ENCODE measurements around the gene LDLRAD3.

LDLRAD3 gene

DNA sequence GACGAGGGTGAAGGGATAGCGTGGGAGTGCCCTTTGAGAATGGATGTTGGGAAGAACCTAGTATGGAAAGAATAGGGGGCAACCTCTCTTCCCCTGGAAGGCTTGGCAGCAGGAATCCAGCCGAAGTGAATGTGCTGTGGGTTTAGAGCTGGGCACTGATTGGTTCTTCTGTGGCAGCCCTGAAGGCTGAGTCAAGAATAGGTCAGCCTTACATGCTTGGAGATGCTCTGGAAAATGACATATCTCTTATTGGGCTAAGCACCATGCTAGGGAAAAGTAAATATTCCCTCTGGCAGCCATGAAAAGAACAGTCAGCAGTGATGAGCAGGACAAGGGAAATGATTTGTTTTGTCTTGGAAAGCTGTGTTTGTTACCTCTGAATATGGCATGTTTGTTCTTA is 195.9 kb downstream of the LDLRAD3 start:
- DNase-seq (ENCODE audit: low read depth): no peak

DNA sequence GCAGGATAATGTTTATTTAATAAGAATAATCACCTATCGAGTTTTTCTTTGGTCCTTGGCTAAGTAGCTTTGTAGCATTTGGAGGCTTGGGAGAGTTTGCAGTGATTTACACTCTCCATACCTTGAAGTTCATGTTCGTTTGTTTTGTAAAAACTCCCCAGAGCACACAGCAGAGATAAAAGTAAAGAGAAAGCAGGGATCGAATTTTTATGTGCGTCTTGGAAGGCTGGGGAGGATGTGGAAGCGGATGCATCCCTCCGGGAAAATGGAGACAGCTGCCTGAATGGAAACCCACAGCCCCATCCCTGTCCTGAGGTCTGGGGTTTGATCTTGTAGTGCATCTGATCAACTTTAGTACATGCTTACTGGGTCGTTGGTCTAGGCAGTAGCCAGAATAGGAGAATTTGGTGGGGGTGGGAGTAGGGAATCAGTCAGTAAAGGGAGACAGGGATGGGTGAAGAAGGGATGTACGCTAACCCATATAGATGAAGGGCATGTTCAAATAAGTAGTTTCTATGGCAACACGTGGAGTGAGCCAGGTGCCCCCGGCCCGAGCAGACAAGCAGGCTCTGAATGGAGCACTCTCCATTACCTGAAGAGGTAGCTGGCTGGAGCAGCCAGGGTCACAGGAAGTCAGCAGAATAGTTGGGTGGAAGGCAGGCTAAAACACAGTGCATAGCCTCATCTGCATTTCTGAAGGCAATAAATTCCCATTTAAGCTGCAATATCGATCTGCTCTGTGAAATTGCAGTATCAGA is 197.5 kb downstream of the LDLRAD3 start:
- DNase-seq (ENCODE audit: low read depth): no peak

DNA sequence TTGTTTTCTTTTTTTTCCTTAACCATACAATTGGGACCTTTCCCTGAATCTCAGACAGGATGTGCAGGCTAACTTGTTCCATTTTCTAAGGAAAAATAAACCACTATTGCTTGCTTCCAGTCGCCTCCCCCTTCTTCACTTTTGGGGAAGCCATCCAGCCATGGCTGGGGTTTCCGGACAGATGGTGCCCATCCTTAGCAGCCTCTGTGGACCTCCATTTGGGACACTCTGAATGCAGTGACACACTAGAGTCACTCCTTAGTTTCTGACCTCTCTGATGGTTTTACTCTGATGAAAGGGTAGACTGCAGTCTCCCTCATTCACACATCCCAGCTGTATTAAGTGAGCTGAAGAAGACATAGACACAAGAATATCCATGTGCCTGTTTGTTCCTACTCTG is 198.1 kb downstream of the LDLRAD3 start:
- DNase-seq (ENCODE audit: low read depth): no peak

DNA sequence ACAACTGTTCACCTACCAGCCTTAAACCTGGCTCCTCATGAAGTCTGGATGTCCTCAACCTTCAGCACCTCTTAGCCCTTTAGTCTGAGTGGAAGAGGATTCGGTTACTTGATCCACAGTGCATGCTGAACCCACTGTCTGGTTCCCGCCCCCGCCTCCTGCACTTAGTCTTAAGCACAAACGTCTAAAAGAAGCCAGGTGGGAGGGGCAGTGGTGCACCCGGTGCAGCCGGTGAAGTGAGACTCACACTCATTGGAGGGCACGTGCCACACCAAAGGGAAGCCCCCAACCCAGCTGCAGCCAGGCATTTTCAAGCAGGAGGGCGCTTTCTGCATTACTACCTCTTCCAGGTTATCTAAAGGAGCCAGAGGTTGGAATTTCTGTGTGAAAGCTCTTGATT is 198.6 kb downstream of the LDLRAD3 start:
- DNase-seq (ENCODE audit: low read depth): no peak

DNA sequence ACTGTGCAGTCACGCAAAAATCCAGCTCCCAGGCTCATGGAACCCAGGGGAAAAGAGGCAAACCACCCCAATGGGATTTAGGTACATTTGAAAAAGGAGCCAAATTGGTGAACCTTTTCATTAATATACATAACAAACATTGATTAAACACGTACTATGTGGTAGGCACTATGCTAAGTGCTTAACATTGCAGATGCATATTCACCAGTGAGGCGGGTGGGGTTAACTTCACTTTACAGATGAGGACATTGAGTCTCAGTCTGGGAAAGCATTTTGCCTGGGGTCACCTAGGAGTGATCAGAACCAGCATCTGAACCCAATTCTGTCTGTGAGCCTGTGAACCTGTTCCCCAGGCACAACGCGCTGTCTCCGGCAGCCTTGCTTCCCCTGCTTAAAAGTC is 199.0 kb downstream of the LDLRAD3 start:
- no peak for DNase-seq (ENCODE audit: low read depth)

DNA sequence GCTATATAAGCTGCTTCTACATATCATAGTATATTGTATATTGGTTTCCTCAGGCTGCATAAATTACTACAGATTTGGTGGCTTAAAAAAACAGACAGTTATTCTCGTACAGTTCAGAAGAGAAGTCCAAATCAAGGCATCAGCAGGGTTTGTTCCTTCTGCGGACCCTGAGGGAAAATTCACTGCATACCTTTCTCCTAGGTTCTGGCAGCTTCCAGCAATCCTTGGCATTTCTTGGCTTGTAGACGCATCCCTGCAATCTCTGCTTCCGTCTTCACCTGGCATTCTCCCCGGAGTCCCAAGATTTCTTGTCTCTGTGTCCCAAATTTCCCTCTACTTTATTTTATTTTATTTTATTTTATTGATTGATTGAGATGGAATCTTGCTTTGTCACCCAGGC is 202.6 kb downstream of the LDLRAD3 start:
- DNase-seq (ENCODE audit: low read depth): no peak

DNA sequence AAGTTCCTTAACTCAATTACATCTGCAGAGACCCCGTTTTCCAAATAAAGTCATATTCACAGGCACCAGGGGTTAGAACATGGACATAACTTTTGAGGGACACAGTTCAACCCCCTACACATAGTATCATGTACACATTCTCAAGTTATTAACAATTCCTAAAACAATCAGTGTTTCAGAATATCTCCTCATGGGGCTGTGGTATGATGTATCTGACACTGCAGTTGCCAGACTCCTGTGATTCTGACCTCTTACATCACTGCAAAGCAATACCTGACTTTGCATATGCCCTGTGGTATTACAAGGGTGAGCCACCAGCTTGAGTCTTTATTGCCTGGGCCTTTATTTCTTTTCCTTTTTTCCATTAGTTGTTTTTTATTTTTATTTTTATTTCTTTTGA is 203.6 kb downstream of the LDLRAD3 start:
- no peak for DNase-seq (ENCODE audit: low read depth)

DNA sequence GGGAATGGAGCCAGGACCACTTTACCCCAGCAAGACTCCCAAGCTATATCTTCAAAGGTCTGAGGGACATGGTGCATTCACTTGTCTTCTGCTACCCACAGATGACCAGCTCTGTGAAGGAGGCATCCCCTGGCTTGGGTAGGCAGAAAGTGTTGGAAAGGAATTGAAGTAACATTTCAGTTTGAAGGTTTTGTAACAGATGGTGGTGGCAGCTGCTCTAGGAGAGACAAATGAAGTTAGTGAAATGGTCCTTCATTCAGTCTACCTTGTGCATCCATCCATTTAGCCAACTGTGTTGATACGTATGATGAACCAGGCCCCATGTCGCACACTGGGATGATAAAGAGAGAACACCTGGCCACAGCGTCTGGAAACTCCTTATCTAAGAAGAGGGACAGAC is 204.8 kb downstream of the LDLRAD3 start:
- no peak for DNase-seq (ENCODE audit: low read depth)

DNA sequence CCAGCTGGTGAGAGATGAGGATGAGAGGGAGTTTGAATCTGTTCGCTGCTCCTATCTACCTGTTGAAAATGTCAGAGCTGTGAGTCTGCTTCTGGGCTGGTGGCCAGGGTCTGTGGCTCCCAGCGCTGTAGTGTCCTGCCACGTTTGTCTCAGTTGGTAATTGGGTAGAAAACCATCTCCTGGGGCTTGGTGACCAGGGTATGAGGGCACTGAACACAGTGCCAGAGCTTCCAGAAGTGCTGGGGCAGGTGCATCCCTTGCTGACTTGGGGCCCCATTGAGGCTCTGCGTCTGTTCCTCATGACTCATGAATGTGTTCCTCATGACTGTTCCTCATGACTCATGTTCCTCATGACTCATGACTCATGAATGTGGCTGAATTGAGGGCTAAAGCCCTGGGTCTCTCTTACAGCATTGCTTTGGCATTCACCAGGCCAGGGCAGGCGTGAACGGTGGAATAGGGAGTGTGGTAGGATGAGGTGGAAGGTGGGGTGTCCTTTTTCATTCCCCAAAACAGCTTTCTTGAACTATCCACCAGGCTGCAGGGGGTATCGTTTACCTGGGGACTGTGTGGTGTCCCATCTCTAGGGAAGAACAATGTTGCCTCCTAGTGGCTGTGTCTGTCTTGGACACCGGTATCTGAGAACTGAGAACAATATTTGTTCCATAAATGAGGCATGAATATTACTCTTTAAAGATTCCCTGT is 205.8 kb downstream of the LDLRAD3 start:
- peak; percentile 26 for DNase-seq (ENCODE audit: low read depth)

DNA sequence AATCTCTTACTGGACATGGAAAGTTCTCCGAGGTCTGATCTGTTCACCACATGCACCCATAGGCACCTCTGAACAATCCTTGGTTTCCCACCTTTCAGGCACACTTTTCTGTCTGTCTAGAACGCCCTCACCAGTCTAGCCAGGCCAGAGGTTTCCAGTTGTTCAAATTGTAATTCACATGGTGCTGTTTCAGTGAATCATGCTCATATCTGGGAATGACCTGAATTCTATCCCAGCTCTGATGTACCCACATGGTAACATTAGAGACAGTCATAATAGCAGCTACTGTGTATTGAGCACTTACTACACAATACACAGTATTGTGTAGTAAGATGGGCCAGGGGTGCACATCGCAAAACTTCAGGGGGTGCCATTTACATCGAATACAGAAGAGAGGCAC is 207.1 kb downstream of the LDLRAD3 start:
- no peak for DNase-seq (ENCODE audit: low read depth)

DNA sequence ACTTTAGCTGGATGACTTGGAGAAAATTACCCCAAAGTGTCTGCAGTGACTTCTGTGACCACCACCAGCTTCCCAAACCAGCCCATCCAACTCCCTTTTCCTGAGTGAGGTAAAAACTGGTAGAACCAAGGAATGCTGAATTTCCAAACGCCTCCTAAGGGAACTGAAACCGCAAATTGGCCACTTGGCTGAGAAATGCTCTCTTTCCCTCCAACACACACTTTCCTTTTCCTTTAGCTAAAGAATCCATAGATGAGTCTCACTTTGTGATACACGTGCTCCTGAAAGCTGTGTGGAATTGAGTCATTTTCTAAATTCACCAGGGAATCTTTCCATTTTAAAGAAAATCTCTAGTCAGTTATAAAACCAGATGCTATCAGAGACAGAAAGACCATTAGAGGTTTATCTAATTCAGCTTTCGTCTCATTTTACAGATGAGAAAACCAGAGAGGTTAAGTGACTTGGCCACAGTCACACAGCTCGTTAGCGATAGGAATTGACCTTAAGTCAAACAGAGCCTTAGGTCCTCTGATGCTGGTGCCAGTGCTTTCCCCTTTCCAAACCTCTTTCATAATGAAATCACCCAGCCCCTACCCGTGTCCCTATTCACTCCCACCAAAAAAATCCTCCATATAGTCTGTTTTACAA is 208.2 kb downstream of the LDLRAD3 start:
- DNase-seq (ENCODE audit: low read depth): no peak

DNA sequence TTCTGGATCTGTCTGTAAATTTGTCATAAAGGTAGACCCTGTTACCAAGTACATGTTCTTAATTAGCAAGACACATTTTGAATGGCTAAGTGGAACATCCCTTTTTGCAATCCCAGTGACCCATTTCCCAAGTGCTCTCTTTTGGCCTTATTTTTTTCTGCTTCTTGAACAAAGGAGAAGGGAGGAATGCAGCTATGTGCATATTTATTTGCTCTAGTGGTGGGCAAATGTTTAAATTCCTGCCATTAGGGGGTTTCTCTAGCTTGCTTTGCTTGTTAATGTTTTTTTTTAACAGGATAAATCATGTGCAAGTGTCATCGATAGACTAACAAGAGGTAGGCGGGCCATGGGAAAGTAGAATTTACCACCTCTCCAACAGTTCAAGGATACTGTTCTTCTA is 209.7 kb downstream of the LDLRAD3 start:
- no peak for DNase-seq (ENCODE audit: low read depth)

DNA sequence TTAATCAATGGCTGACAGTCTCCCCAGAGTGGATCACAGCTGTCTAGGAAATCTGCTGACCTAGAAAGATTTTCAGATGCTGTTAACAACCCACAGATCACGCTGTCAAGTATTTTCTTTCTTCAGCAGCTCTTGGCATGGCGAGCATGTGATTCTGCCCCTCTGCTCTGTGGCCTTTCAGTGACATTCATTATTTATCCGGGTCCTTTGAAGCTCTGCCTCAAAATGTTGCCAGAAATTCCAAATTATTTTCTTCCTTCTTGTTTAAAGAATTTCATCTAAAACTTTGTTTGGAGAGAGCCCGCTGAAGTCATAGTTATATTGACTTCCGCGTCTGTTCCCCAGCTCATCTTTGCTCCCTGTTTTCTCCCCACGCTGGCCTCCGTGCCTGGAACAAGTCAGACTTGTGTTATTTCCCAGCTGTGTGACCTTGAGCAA is 211.3 kb downstream of the LDLRAD3 start:
- no peak for DNase-seq (ENCODE audit: low read depth)

DNA sequence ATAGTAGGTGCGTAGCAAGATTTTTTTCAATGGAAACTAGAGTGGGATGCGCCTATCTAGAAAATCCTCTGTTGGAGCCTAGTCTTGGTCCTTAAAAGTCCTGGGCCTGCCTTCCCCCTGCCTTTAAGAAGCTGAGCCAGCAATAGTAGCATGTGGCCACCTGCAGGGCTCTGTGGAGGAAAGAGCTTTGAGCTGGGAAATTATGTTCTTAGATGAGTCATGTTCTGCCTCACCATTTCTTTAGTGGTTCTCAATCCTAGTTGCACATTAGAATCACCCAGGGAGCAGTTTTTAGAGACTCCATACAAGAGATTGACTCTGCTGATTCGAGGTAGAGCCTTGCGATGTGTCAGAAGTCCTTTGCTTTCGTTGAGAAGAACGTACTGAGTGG is 211.9 kb downstream of the LDLRAD3 start:
- no peak for DNase-seq (ENCODE audit: low read depth)

DNA sequence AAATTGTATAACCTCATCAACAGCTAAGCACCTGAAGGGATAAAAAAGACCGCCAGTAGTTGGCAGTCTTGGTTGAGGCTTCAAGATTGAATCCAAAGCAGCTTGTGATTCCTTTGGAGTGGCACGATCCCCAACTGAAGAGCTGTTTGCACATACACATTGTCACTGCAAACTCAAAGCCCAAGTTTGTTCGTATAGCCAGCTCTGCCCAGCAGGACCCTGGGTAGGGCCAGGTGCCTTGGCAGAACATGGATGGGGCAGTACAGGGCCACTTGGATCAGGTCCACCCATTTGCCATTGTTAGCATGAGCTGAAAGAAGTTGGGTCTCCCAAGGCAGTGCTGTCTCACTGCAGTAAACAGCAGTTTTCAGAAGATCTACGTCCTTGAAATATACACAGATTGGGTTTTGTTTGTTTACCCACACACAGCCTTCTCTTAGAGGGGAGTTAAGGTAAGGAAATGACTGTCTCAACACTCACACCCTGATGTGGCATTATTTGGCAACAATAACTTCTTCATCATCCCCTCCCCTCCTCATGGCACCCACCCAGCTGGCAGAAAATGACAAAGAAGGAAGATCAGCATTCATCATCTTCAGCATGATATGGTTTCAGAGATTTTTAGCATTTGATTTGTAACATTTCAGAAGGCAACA is 212.4 kb downstream of the LDLRAD3 start:
- DNase-seq (ENCODE audit: low read depth): no peak

DNA sequence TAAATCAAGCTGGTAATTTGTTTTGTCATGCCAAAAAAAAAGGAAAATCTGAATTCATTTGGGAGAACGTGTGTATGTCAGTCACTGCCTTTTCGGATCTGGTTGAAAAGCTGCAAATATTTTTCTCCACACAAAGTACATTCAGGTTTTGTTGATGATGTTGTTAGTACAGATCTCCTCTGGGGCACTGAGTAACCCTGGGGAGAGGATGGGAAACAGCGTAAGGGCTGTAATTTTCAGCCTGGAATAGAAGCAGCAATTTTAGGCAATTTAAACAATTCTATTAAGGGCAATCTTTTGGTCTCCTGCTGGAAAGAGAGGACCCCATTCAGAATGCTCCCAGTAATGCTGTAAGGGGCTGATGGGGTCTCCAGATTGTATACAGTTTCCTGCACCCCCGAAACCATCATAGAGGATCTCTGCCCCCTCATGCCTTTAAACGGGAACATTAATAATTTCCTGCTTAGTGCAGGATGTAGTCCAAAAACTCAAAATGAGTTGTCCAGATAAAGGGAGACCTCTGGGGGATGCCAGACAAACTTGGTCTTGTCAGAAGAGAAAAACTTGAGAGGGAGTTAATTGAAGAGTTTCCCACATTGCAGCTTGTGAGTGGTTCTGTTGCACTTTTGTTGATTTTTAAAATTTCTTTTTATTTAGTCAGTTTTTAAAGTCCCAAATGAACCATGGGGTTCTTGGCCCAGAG is 213.1 kb downstream of the LDLRAD3 start:
- DNase-seq (ENCODE audit: low read depth): no peak

DNA sequence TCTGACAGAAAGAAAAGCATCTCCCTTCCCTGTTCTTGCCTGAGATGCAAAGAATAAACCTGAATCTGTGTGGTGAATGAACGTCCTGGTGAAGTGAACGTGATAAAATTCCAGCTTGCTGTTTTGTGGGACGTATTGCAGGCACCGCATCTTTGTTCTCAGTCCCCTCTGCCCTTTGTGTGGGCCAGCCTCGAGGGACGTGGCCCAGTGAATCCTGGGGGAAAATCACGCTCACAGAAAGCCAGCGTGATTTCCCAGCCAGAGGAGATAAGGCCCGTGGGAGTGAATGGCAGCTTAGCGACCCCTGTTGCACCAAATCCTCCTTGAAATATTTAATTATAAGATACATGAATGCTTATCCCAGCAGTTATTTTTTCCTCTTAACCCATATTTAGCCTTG is 216.2 kb downstream of the LDLRAD3 start:
- no peak for DNase-seq (ENCODE audit: low read depth)

DNA sequence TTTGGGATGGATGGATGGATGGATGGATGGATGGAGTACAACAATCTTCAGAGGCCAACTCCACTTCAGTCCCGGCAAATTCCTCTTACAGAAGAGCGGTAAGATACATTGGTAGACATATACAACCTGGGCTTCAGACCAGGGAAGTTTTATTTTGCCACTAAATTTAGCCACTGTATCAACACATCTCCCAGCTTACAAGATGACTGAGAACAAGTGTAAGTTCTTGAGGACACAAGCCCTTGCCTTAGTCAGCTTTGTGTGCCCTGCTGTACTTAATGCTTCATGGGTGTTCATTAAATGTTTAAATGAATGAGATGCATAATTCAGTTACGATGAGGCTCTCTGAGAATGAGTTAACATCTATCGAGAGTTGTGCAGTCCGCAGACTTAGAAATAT is 217.7 kb downstream of the LDLRAD3 start:
- DNase-seq (ENCODE audit: low read depth): no peak

DNA sequence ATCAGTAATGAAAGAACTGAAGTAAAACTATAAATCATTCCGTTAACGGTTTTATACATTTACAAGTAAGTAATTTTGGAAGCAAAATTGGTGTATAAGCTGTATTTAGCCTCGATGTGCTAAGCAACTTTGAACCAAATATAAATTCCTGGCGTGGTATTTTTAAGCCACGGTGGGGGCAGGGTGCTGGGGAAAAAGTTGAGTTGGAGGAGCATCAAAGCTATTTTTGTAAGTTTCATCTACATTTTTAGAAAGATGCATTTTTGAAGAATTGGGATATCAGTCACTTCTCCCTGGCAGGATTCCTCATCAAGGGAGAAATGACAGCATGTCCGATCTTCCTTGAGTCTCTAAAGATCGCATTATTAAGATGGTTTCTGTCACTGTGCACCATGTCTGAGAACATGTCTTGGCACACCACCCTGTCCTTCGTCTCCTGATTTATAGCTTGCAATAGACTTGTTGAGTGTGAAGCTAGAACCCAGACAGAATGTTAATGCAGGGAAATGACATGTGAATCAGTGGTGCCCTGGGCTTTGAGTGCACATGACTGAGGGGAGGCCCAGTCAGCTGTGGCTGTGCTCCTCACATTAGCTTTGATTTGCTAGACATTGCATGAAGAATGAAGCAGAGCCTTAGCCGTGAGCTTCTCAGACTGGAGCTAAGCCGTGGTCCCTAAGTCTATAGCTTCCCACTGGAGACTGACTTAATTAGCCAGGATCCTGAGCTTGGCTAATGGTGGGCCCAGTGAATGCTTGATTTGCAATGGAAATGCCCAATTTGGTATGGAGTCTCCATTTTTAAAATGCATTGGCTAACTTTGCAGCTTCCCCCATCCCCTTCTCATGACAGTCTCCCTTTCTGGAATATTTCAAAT is 218.4 kb downstream of the LDLRAD3 start:
- DNase-seq (ENCODE audit: low read depth): no peak

DNA sequence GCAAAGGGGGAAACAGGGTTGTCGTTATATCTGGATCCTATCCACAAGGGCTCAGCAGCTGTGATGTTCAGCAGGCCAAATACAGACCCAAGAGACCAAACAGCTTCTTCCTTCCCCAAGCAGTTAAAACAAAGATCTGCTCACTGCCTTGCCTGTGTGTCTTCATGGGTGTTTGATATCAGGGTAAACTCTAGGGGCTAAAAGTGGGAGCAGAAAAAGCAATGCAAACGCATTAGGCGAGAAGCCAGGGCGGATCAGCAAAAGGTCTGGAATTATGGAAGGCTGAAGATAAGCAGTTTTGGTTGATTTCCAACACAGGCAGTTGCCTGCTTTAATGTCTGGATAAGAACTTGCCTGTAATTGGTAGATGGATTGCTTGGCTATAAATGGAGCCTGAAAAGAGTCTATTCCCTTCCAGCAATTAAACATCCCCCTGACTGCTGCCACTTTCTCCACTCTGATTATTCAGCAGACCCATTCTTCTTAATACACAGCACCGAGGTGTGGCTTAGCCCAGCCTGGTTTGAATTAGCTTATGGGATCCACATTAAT is 219.1 kb downstream of the LDLRAD3 start:
- DNase-seq (ENCODE audit: low read depth): no peak

All from activated T-cell treated with anti-CD3 and anti-CD28 coated beads for 48 hours (primary cell).